Measurements from ENCODE around the gene ZNG1A.
"Not testable (repeated sequence)": the region's sequence is repeated elsewhere in the genome, so short reads cannot be mapped to it uniquely, and the experiment has no call there.

- TF ChIP-seq POLR2A (IDR thresholded peaks at IDR 0.05); CTCF (IDR thresholded peaks at IDR 0.05 in 8 of 11, conservative IDR thresholded peaks at IDR 0.05 in 3 of 11): not testable (repeated sequence)
- TF ChIP-seq POLR2AphosphoS5 (IDR thresholded peaks at IDR 0.05) = peak in 1 of 3 donors; percentile 34
Measured at GRCh38 chr9:73076-73899, 105.6 kb downstream of the ZNG1A start.
